HFFc6 (cell line): ENCODE measurements around the gene FAM89A. TPM values are rescaled to one million over a fixed set of nuclear protein-coding genes. Genes with fewer than 3 reads are reported as not detected.

ENCODE experiments used
- DNase-seq: peaks from one replicate; pipeline ENCODE4 v3.0.0-alpha.2; 2018
- H3K27ac Mint-ChIP-seq: 2 replicates; pipeline ENCODE4 v1.8.0; 2020; ENCODE audit warnings: mild to moderate bottlenecking, mixed read lengths
- H3K27me3 Mint-ChIP-seq: 2 replicates; pipeline ENCODE4 v1.8.0; 2021; ENCODE audit warnings: mild to moderate bottlenecking, moderate library complexity, mixed read lengths; ENCODE audit not compliant: insufficient read depth
- H3K36me3 Mint-ChIP-seq: 2 replicates; pipeline ENCODE4 v1.8.0; 2021; ENCODE audit warnings: low read depth, mixed read lengths
- H3K4me1 Mint-ChIP-seq: 2 replicates; pipeline ENCODE4 v1.8.0; 2020; ENCODE audit warnings: low read depth, mixed read lengths
- H3K4me3 Mint-ChIP-seq: 2 replicates; pipeline ENCODE4 v1.8.0; 2020; ENCODE audit warnings: mild to moderate bottlenecking, moderate library complexity, mixed read lengths
- H3K9me3 Mint-ChIP-seq: 2 replicates; pipeline ENCODE4 v1.8.0; 2020; ENCODE audit warnings: mild to moderate bottlenecking, mixed read lengths
- total RNA-seq, 6 experiments: library from RNA; stranded (reverse); fragmentation: NEBNext Ultra II Directional; extraction: Animal tissue kit (Norgen Biotek cat#: 25700); gene quantifications; 2 replicates in 1 of 6; 3 replicates in 5 of 6; pipeline ENCODE4 v1.2.3, GENCODE V29; 2021
- TF ChIP-seq, protein P1 (sequence below): fragments of 200-600 bp; sonication (generic); IDR thresholded peaks from 2 replicates; pipeline ENCODE4 v1.5.0; 2021; ENCODE audit warnings: antibody characterized with exemption, mild to moderate bottlenecking

The FAM89A gene
- total RNA-seq, 6 experiments from 2014 or later = 2.4 to 3.7 (median 2.9) TPM

DNA sequence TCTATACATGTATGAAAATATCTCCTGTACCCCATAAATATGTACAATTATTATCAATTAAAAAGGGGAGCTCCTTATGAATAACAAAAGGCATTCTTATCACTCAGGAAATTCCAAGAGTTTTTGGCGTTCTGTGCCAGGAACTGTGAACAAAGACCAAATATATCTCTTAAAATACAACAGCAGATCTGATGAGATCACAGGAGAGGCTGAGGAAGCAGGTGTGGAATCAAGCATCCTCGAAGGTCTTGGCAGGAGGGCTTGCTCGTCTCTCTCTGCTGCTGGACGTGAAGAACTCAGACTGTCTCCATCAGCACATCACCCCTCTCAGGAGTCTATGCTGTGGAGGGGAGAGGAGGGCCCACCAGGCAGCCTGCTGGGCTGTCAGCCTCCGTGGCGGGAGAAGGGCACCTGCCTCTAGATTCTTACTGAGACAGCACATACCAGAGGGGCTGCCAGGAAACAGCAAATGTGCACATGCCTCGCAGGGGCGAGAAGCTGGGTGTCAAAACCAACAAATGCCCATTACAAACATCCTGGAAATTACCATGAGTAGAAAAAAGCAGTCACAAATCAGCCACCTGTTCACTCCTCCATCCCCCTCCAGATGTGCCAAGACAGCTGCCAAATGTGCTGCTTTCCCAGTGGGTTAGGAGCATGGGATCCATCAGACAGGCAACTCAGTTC, 30.8 kb upstream of the FAM89A start:
- Mint-ChIP-seq H3K4me3 (no peak overlapping the region), H3K9me3 (peaks cover 4% of the 10 kb centered on the region; the same call in 1 of the 2 replicates), H3K27ac (no peak overlapping the region), H3K27me3 (peaks cover 2% of the 10 kb centered on the region; the same call in 1 of the 2 replicates), H3K36me3 (no peaks in the 10 kb centered on the region), H3K4me1 (no peaks in the 10 kb centered on the region)
- no peak for DNase-seq
- TF ChIP-seq, protein P1, sequence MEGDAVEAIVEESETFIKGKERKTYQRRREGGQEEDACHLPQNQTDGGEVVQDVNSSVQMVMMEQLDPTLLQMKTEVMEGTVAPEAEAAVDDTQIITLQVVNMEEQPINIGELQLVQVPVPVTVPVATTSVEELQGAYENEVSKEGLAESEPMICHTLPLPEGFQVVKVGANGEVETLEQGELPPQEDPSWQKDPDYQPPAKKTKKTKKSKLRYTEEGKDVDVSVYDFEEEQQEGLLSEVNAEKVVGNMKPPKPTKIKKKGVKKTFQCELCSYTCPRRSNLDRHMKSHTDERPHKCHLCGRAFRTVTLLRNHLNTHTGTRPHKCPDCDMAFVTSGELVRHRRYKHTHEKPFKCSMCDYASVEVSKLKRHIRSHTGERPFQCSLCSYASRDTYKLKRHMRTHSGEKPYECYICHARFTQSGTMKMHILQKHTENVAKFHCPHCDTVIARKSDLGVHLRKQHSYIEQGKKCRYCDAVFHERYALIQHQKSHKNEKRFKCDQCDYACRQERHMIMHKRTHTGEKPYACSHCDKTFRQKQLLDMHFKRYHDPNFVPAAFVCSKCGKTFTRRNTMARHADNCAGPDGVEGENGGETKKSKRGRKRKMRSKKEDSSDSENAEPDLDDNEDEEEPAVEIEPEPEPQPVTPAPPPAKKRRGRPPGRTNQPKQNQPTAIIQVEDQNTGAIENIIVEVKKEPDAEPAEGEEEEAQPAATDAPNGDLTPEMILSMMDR = no peak

GRCh38 chr1:231069333-231069732, 29.3 kb upstream of the FAM89A start:
- Mint-ChIP-seq H3K27me3 (peaks cover 2% of the 10 kb centered on the region), H3K9me3 (peaks cover 4% of the 10 kb centered on the region; the same call in 1 of the 2 replicates), H3K4me1 (no peaks in the 10 kb centered on the region), H3K4me3 (no peak overlapping the region), H3K36me3 (no peaks in the 10 kb centered on the region), H3K27ac (no peak overlapping the region)
- TF ChIP-seq, protein P1 = no peak
- DNase-seq = no peak

- no peak overlapping the region for H3K27ac Mint-ChIP-seq
- H3K4me1 Mint-ChIP-seq = no peaks in the 10 kb centered on the region
- H3K27me3 Mint-ChIP-seq = peaks cover 2% of the 10 kb centered on the region
- H3K36me3 Mint-ChIP-seq = no peaks in the 10 kb centered on the region
- DNase-seq = no peak
- TF ChIP-seq, protein P1 = no peak
- no peak overlapping the region for H3K4me3 Mint-ChIP-seq
- H3K9me3 Mint-ChIP-seq = peaks cover 4% of the 10 kb centered on the region; the same call in 1 of the 2 replicates
Observed at GRCh38 chr1:231068762-231069161, 28.7 kb upstream of the FAM89A start.

DNA sequence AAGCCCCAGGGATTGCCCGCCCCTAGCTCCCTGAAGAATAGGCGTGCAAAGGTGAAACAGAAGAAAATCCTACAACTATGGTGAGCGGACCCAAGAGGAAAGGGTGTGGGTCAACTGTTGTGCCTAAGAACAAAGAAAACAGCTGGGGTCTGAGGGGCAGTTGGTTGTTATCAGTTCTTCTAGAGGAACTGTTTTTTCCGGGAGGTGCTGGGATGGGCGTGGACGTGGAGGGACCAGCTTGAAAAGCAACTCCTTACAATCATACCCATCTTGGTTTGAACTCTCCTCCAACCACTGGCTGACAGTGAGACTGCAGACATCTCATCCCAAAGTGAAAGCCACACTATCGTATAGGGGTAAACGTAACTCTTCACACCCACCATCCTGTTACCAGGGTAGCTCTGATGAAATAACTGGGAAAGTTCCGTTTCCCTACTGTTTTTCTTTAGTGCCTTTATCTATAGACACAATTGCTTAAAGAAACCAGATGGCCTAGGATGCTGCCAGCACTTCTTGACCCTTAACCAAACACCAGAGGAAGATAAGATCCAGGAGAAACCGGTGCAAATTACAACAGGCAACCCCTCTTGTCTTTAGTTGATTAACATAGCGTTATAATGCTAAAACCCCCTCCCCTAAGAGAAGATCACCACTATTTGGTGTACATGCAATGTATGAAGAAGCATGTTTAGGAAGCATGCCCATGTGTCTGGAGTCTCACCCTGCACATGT, 25.6 kb upstream of the FAM89A start:
- Mint-ChIP-seq H3K27ac (no peak overlapping the region), H3K27me3 (peaks cover 4% of the 10 kb centered on the region), H3K36me3 (no peaks in the 10 kb centered on the region), H3K9me3 (peaks cover 4% of the 10 kb centered on the region; the same call in 1 of the 2 replicates), H3K4me1 (no peaks in the 10 kb centered on the region), H3K4me3 (no peak overlapping the region)
- TF ChIP-seq, protein P1 = no peak
- DNase-seq = no peak

DNA sequence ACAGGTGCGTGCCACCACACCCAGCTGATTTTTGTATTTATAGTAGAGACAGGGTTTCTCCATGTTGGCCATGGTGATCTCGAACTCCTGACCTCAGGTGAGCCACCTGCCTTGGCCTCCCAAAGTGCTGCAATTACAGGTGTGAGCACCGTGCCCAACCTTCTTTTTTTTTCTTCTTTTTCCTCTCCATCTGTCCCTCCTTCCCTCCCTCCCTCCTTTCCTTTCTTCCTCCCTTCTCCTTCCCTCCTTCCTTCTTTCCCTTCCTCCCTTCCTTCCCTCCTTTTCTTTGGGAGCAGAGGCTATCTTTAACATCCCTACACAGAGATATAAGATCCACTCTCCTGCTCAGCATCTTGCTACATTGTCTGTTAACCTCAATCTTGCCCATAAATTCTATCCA, 24.4 kb upstream of the FAM89A start:
- H3K9me3 Mint-ChIP-seq = peaks cover 1% of the 10 kb centered on the region; the same call in 1 of the 2 replicates
- no peaks in the 10 kb centered on the region for H3K36me3 Mint-ChIP-seq
- no peak overlapping the region for H3K27ac Mint-ChIP-seq
- no peak overlapping the region for H3K4me3 Mint-ChIP-seq
- peaks cover 7% of the 10 kb centered on the region for H3K4me1 Mint-ChIP-seq
- H3K27me3 Mint-ChIP-seq = peaks cover 2% of the 10 kb centered on the region
- DNase-seq = no peak
- TF ChIP-seq, protein P1 = no peak
